HepG2 (cell line): ENCODE data around the gene MAPRE3. TPM values are rescaled to one million over a fixed set of nuclear protein-coding genes. Genes with fewer than 3 reads are reported as not detected.
A peak's percentile ranks its signal among the peaks of the same experiment; 100 is the strongest.

Source experiments
- ATAC-seq: fragments of 200-7000 bp; cut with Tn5 transposase; 3 replicates; pipeline ENCODE4 v1.9.1; 2020; ENCODE audit warnings: mild to moderate bottlenecking, moderate library complexity
- BruUV-seq: library from RNA; stranded (reverse); fragments of 400-500 nt; replicated peaks from 2 replicates; lab custom pipeline; 2021; lab: Mats Ljungman, UMichigan
- CTCF ChIA-PET: fragments of 300-600 bp; formaldehyde crosslinking; extraction: SDS; loops from one replicate; lab custom pipeline; 2021; ENCODE audit warnings: low total read pairs, inconsistent platforms, low intra/inter-chr PET ratio; lab: Yijun Ruan, JAX
- POLR2A ChIA-PET: fragments of 350-600 bp; sonication (Branson Sonifier 250); formaldehyde crosslinking; loops from one replicate; lab custom pipeline; 2020; ENCODE audit warnings: antibody characterized with exemption, inconsistent platforms; lab: Yijun Ruan, JAX
- DNase-seq: peaks from one replicate; pipeline ENCODE4 v3.0.0-alpha.2; 2015; ENCODE audit warnings: low spot score
- FAIRE-seq: peaks from 3 replicates; lab custom pipeline; 2011; peaks lifted over from hg19 to GRCh38; lab: Jason Lieb, UNC
- H2AFZ ChIP-seq: one replicate; pipeline ENCODE4 v1.6.1; 2011; ENCODE audit warnings: low read length, inconsistent platforms
- H3K27ac ChIP-seq: fragments of 300-600 bp; 3 replicates; pipeline ENCODE4 v1.8.0; 2011; ENCODE audit warnings: mixed run types, mild to moderate bottlenecking, mixed read lengths, low read length, inconsistent platforms; ENCODE audit not compliant: insufficient read depth; ENCODE audit errors: extremely low read length
- H3K27me3 ChIP-seq, 2 experiments: fragments of 200-600 bp in 1 of 2; 2 replicates in 1 of 2; 3 replicates in 1 of 2; pipeline versions ENCODE4 v1.6.0 to v1.8.0; 2011; ENCODE audit warnings: low read length in 2 of 2, mild to moderate bottlenecking in 2 of 2, moderate library complexity in 2 of 2, inconsistent platforms in 1 of 2; ENCODE audit not compliant: insufficient read depth in 2 of 2, control insufficient read depth in 1 of 2
- H3K36me3 ChIP-seq, 2 experiments: fragments of 200-600 bp in 1 of 2; replicated peaks in 1 of 2; 2 replicates in 1 of 2; 3 replicates in 1 of 2; pipeline versions ENCODE4 v1.5.1 to v1.8.0; 2011; ENCODE audit warnings: low read length in 2 of 2, inconsistent platforms in 1 of 2; ENCODE audit not compliant: insufficient read depth in 2 of 2, control insufficient read depth in 1 of 2
- H3K4me1 ChIP-seq: 2 replicates; pipeline ENCODE4 v1.5.1; 2012; ENCODE audit warnings: low read length, inconsistent platforms; ENCODE audit not compliant: insufficient read depth
- H3K4me2 ChIP-seq: 2 replicates; pipeline ENCODE4 v1.6.0; 2011; ENCODE audit warnings: low read depth, low read length, inconsistent platforms
- H3K4me3 ChIP-seq, 3 experiments: fragments of 200-600 bp in 1 of 3; sonication (generic), shearing (Covaris generic) in 1 of 3; replicated peaks in 1 of 3; 2 replicates each; pipeline ENCODE4 v1.5.1; 2011 to 2016; ENCODE audit warnings: low read length in 3 of 3, inconsistent platforms in 2 of 3, low read depth in 2 of 3, mild to moderate bottlenecking in 2 of 3, control low read depth in 1 of 3, mixed read lengths in 1 of 3; ENCODE audit not compliant: insufficient read depth in 1 of 3
- H3K79me2 ChIP-seq: one replicate; pipeline ENCODE4 v1.6.1; 2011; ENCODE audit warnings: low read length, inconsistent platforms; ENCODE audit not compliant: insufficient read depth
- H3K9ac ChIP-seq: 2 replicates; pipeline ENCODE4 v1.6.0; 2011; ENCODE audit warnings: mild to moderate bottlenecking, low read depth, low read length, inconsistent platforms; ENCODE audit not compliant: insufficient read depth
- H3K9me3 ChIP-seq: 2 replicates; pipeline ENCODE4 v1.5.1; 2012; ENCODE audit warnings: mild to moderate bottlenecking, low read length
- H4K20me1 ChIP-seq: 2 replicates; pipeline ENCODE4 v1.6.0; 2011; ENCODE audit warnings: inconsistent platforms, mild to moderate bottlenecking, low read length, moderate library complexity; ENCODE audit not compliant: insufficient read depth
- CREBL2 ChIP-seq: sonication (generic); formaldehyde crosslinking; IDR thresholded peaks from 2 replicates; pipeline ENCODE4 v1.8.1; 2023; ENCODE audit warnings: missing genetic modification reagents, mild to moderate bottlenecking, borderline replicate concordance
- KDM1A ChIP-seq: IDR thresholded peaks from 2 replicates; pipeline ENCODE4 v1.6.1; 2016; ENCODE audit warnings: missing compliant biosample characterization
- KLF15 ChIP-seq: sonication (generic); formaldehyde crosslinking; IDR thresholded peaks from 2 replicates; pipeline ENCODE4 v1.8.1; 2023; ENCODE audit warnings: borderline replicate concordance, mild to moderate bottlenecking, inconsistent platforms, missing genetic modification reagents, mixed read lengths
- NR1H2 ChIP-seq: sonication (generic); formaldehyde crosslinking; IDR thresholded peaks from 2 replicates; pipeline ENCODE4 v1.8.1; 2022; ENCODE audit warnings: low read depth, missing genetic modification reagents, borderline replicate concordance
- TRAFD1 ChIP-seq: sonication (generic); formaldehyde crosslinking; IDR thresholded peaks from 2 replicates; pipeline ENCODE4 v1.5.1; 2020; ENCODE audit warnings: missing genetic modification reagents, mild to moderate bottlenecking, borderline replicate concordance
- ZC3H13 ChIP-seq: sonication (generic); formaldehyde crosslinking; IDR thresholded peaks from 2 replicates; pipeline ENCODE4 v1.8.1; 2023; ENCODE audit warnings: mild to moderate bottlenecking, missing genetic modification reagents, moderate library complexity
- ZNF10 ChIP-seq: sonication (generic); formaldehyde crosslinking; IDR thresholded peaks from 2 replicates; pipeline ENCODE4 v1.4.0; 2020; ENCODE audit warnings: mild to moderate bottlenecking, low read depth, missing genetic modification reagents, borderline replicate concordance
- ZNF724P ChIP-seq: sonication (generic); formaldehyde crosslinking; IDR thresholded peaks from 2 replicates; pipeline ENCODE4 v1.8.0; 2022; ENCODE audit warnings: missing genetic modification reagents, borderline replicate concordance
- ZXDC ChIP-seq: sonication (generic); formaldehyde crosslinking; IDR thresholded peaks from 2 replicates; pipeline ENCODE4 v1.5.0; 2020; ENCODE audit warnings: mild to moderate bottlenecking, missing genetic modification reagents
- WGBS: methylation state at CpG from one replicate; pipeline ENCODE4 v1.1.6; 2017; ENCODE audit warnings: low lambda C conversion rate; 5-methylcytosine and 5-hydroxymethylcytosine counted together
- in situ Hi-C: cut with HindIII; loops from 2 replicates; pipeline ENCODE4 v1.10.0; 2017; ENCODE audit warnings: low pct_unique_long_range_greater_than_20kb; ENCODE audit not compliant: extremely low pct_ligation_motif_present
- intact Hi-C: fragments of 100-400 bp; cut with micrococcal nuclease; formaldehyde crosslinking; loops from one replicate; pipeline ENCODE4 v1.10.0; 2022; ENCODE audit not compliant: unreplicated experiment
- polyA plus RNA-seq, 8 experiments: library from polyadenylated mRNA; depleted of rRNA in 3 of 8; stranded (reverse) in 7 of 8; unstranded in 1 of 8; fragments of >200 nt; fragmentation: Illumina TruSeq in 4 of 8; extraction: Trizol in 4 of 8; gene quantifications; 2 replicates each; pipeline versions ENCODE4 v1.2.1 to v1.2.3, GENCODE V29; 2011 to 2016; ENCODE audit warnings: low read depth in 4 of 8, missing spikeins in 1 of 8, mixed read lengths in 1 of 8; ENCODE audit not compliant: insufficient read depth in 1 of 8
- total RNA-seq, 5 experiments: library from RNA; depleted of rRNA; stranded (reverse); fragments of >200 nt; fragmentation: Illumina TruSeq; extraction: Trizol; gene quantifications; 2 replicates each; pipeline ENCODE4 v1.2.3, GENCODE V29; 2016; ENCODE audit warnings: low read depth in 1 of 5

MAPRE3 gene
- total and polyA plus RNA-seq, 2 of the 13 experiments (the other 11 are each of a cell fraction or from before 2014, with no cell fraction given): 0.31 to 0.91 TPM

- BruUV-seq: no TSS peak
Measured at GRCh38 chr2:27007416-27008374, 37.3 kb downstream of the MAPRE3 start.

More at GRCh38 chr2:27007416-27008374, 37.3 kb downstream of the MAPRE3 start:
- Histone ChIP-seq H3K4me2 (no peak overlapping the region), H3K27ac (no peak overlapping the region), H3K4me3 (no peak overlapping the region), H3K9me3 (no peaks in the 10 kb centered on the region), H2AFZ (no peak overlapping the region), H3K9ac (no peak overlapping the region), H4K20me1 (no peaks in the 10 kb centered on the region), H3K79me2 (no peaks in the 10 kb centered on the region), H3K36me3 (no peaks in the 10 kb centered on the region), H3K4me1 (peaks cover 15% of the 10 kb centered on the region), H3K27me3 (no peaks in the 10 kb centered on the region)
- WGBS: 61% methylated on average over 8 of the region's 8 CpGs
- in situ Hi-C loops: no loop called here
- ATAC-seq (no peak), DNase-seq (no peak), FAIRE-seq (peak; percentile 18)
- intact Hi-C loops: no loop called here
- TF ChIP-seq ZC3H13 (CRISPR knock-in tag): no peak
- TF ChIP-seq ZNF724P (CRISPR knock-in tag): no peak
- TF ChIP-seq NR1H2 (CRISPR knock-in tag): no peak
- TF ChIP-seq ZXDC (CRISPR knock-in tag): no peak
- no peak for TF ChIP-seq KLF15 (CRISPR knock-in tag)
- TF ChIP-seq KDM1A: no peak
- no peak for TF ChIP-seq ZNF10
- no peak for TF ChIP-seq TRAFD1
- TF ChIP-seq CREBL2: no peak
- ChIA-PET POLR2A (interaction anchor here (1.3 kb wide), 1 partner anchor 25 kb away, joined by 4 read pairs; the partner anchor contains the start of gene TMEM214), CTCF (no interaction called here)
